Liver (tissue), 9 donors: ENCODE measurements around the gene TBC1D10A. TPM values are rescaled to one million over a fixed set of nuclear protein-coding genes. Genes with fewer than 3 reads are reported as not detected.

Source experiments
- DNase-seq: peaks from one replicate; pipeline ENCODE4 v3.0.0-alpha.2; 2017; ENCODE audit warnings: low spot score
- H3K27ac ChIP-seq, 2 donors: one replicate each; pipeline ENCODE4 v1.7.0; 2013; ENCODE audit warnings: inconsistent platforms in 2 of 2, low read length in 2 of 2, control low read depth in 1 of 2, low read depth in 1 of 2, mild to moderate bottlenecking in 1 of 2
- H3K27me3 ChIP-seq, 4 donors: one replicate each; pipeline versions ENCODE4 v1.6.1 to v1.7.0; 2013; ENCODE audit warnings: low read length in 3 of 4, inconsistent platforms in 1 of 4, mild to moderate bottlenecking in 1 of 4, moderate library complexity in 1 of 4; ENCODE audit not compliant: control insufficient read depth in 4 of 4, insufficient read depth in 4 of 4
- H3K36me3 ChIP-seq, 4 donors: one replicate each; pipeline versions ENCODE4 v1.6.1 to v1.7.0; 2013; ENCODE audit warnings: low read length in 3 of 4, mild to moderate bottlenecking in 3 of 4, low read depth in 1 of 4, moderate library complexity in 1 of 4; ENCODE audit not compliant: control insufficient read depth in 4 of 4, insufficient read depth in 3 of 4
- H3K4me1 ChIP-seq, 4 donors: one replicate each; pipeline versions ENCODE4 v1.6.1 to v1.7.0; 2013; ENCODE audit warnings: low read length in 3 of 4, mild to moderate bottlenecking in 3 of 4, moderate library complexity in 1 of 4; ENCODE audit not compliant: control insufficient read depth in 4 of 4, insufficient read depth in 4 of 4
- H3K4me3 ChIP-seq, 3 donors: one replicate each; pipeline versions ENCODE4 v1.6.1 to v1.7.0; 2013; ENCODE audit warnings: low read length in 3 of 3, control low read depth in 1 of 3, low read depth in 1 of 3, mild to moderate bottlenecking in 1 of 3
- H3K9ac ChIP-seq, 2 donors: one replicate each; pipeline ENCODE4 v1.7.0; 2013; ENCODE audit warnings: low read length in 2 of 2, mild to moderate bottlenecking in 2 of 2, moderate library complexity in 2 of 2, control low read depth in 1 of 2, low read depth in 1 of 2
- H3K9me3 ChIP-seq, 4 donors: one replicate each; pipeline versions ENCODE4 v1.6.1 to v1.7.0; 2013; ENCODE audit warnings: low read length in 3 of 4; ENCODE audit not compliant: control insufficient read depth in 4 of 4
- EGR1 ChIP-seq, 2 donors: IDR thresholded peaks; 2 replicates each; pipeline ENCODE4 v1.6.1; 2016 to 2018; ENCODE audit warnings: antibody characterized with exemption in 2 of 2, low read depth in 2 of 2
- FOXA1 ChIP-seq: IDR thresholded peaks from 2 replicates; pipeline ENCODE4 v1.6.1; 2016; ENCODE audit warnings: antibody characterized with exemption
- FOXA2 ChIP-seq: IDR thresholded peaks from 2 replicates; pipeline ENCODE4 v1.6.1; 2016; ENCODE audit warnings: antibody characterized with exemption
- GABPA ChIP-seq, 2 donors: IDR thresholded peaks in 1 of 2; conservative IDR thresholded peaks in 1 of 2; 2 replicates each; pipeline ENCODE4 v1.6.1; 2016; ENCODE audit warnings: antibody characterized with exemption in 2 of 2, mild to moderate bottlenecking in 1 of 2, moderate library complexity in 1 of 2
- HNF4A ChIP-seq, 2 donors: conservative IDR thresholded peaks; 2 replicates each; pipeline ENCODE4 v1.6.1; 2016; ENCODE audit warnings: antibody characterized with exemption in 2 of 2, mild to moderate bottlenecking in 2 of 2
- HNF4G ChIP-seq: IDR thresholded peaks from 2 replicates; pipeline ENCODE4 v1.6.1; 2016; ENCODE audit warnings: antibody characterized with exemption
- JUND ChIP-seq, 2 donors: IDR thresholded peaks; 2 replicates each; pipeline ENCODE4 v1.6.1; 2016; ENCODE audit warnings: antibody characterized with exemption in 2 of 2
- MAX ChIP-seq: IDR thresholded peaks from 2 replicates; pipeline ENCODE4 v1.6.1; 2016; ENCODE audit warnings: antibody characterized with exemption
- NR2F2 ChIP-seq: IDR thresholded peaks from 2 replicates; pipeline ENCODE4 v1.6.1; 2016; ENCODE audit warnings: antibody characterized with exemption
- RAD21 ChIP-seq, 2 donors: IDR thresholded peaks; 2 replicates each; pipeline ENCODE4 v1.6.1; 2016; ENCODE audit warnings: antibody characterized with exemption in 2 of 2, mild to moderate bottlenecking in 2 of 2
- REST ChIP-seq: IDR thresholded peaks from 2 replicates; pipeline ENCODE4 v1.6.1; 2016; ENCODE audit warnings: antibody characterized with exemption, mild to moderate bottlenecking
- RXRA ChIP-seq, 2 donors: IDR thresholded peaks; 2 replicates each; pipeline ENCODE4 v1.6.1; 2017 to 2018; ENCODE audit warnings: antibody characterized with exemption in 2 of 2, mild to moderate bottlenecking in 1 of 2
- SP1 ChIP-seq: IDR thresholded peaks from 2 replicates; pipeline ENCODE4 v1.6.1; 2018; ENCODE audit warnings: antibody characterized with exemption, mild to moderate bottlenecking
- TAF1 ChIP-seq: conservative IDR thresholded peaks from 2 replicates; pipeline ENCODE4 v1.6.1; 2016; ENCODE audit warnings: antibody characterized with exemption, mild to moderate bottlenecking
- YY1 ChIP-seq: IDR thresholded peaks from 2 replicates; pipeline ENCODE4 v1.6.1; 2016; ENCODE audit warnings: antibody characterized with exemption, mild to moderate bottlenecking
- WGBS: extraction: QIAGEN DNeasy Blood & Tissue Kit; methylation state at CpG from one replicate; pipeline ENCODE4 v1.1.7; 2013; 5-methylcytosine and 5-hydroxymethylcytosine counted together
- polyA plus RNA-seq, 2 donors: library from polyadenylated mRNA; stranded (reverse) in 1 of 2; unstranded in 1 of 2; fragments of 200-250 nt in 1 of 2; fragments of >200 nt in 1 of 2; fragmentation: Nextera tagmentation in 1 of 2; extraction: Ambion mirVana in 1 of 2; gene quantifications; one replicate each; pipeline versions ENCODE4 v1.2.1 to v1.2.3, GENCODE V29; 2013 to 2015
- total RNA-seq, 2 donors: library from RNA; depleted of rRNA; stranded (reverse); fragments of >200 nt; gene quantifications; one replicate each; pipeline ENCODE4 v1.2.3, GENCODE V29; 2014
- TF ChIP-seq, protein P1 (sequence below): fragments of 150-350 bp; IDR thresholded peaks from 2 replicates; pipeline ENCODE4 v1.5.1; 2017; ENCODE audit warnings: improper control_type of control experiment, low read depth, low read length; ENCODE audit not compliant: missing input control
- TF ChIP-seq, protein P2 (sequence below): IDR thresholded peaks from 2 replicates; pipeline ENCODE4 v1.6.1; 2016; ENCODE audit warnings: antibody characterized with exemption
- donor health status: healthy.
- donor health status: healthy.
- donor health status: healthy.
- donor health status: healthy.
- donor health status: healthy.

TBC1D10A gene
- total and polyA plus RNA-seq, 4 donors: 3.6 to 9.2 (median 8.2) TPM

- Histone ChIP-seq H3K4me3 (no peak overlapping the region), H3K4me1 (peaks cover 5 to 19% (median 11%) of the 10 kb centered on the region in 4 donors), H3K27ac (no peak overlapping the region), H3K36me3 (no peaks in the 10 kb centered on the region), H3K9ac (no peak overlapping the region), H3K9me3 (no peaks in the 10 kb centered on the region), H3K27me3 (peaks cover 0 to 7% (median 1%) of the 10 kb centered on the region in 4 donors)
- TF ChIP-seq FOXA1 (no peak), YY1 (no peak), GABPA (IDR thresholded peaks at IDR 0.05 in 1 of 2, conservative IDR thresholded peaks at IDR 0.05 in 1 of 2) (no peak), HNF4G (no peak), RAD21 (IDR thresholded peaks at IDR 0.05) (no peak), FOXA2 (no peak), EGR1 (IDR thresholded peaks at IDR 0.05; ENCODE audit: low read depth in 2 of 2) (no peak), TAF1 (no peak), HNF4A (conservative IDR thresholded peaks at IDR 0.05) (no peak), JUND (IDR thresholded peaks at IDR 0.05) (no peak)
- no peak for DNase-seq
- WGBS: 62% methylated on average over 12 of the region's 12 CpGs
These were observed 76.0 kb downstream of the TBC1D10A start for GRCh38 chr22:30250661-30251267.

GRCh38 chr22:30250039-30250565 is 76.6 kb downstream of the TBC1D10A start:
- H3K27ac ChIP-seq: no peak overlapping the region
- no peaks in the 10 kb centered on the region for H3K36me3 ChIP-seq
- peaks cover 0 to 7% (median 2%) of the 10 kb centered on the region in 4 donors for H3K27me3 ChIP-seq
- no peak for DNase-seq
- TF ChIP-seq HNF4G (no peak), SP1 (no peak), NR2F2 (no peak), RXRA (IDR thresholded peaks at IDR 0.05) (no peak), JUND (IDR thresholded peaks at IDR 0.05) (no peak), YY1 (no peak), FOXA1 (no peak)
- WGBS: 94% methylated on average over 3 of the region's 3 CpGs
- no peak overlapping the region for H3K4me3 ChIP-seq
- no peaks in the 10 kb centered on the region for H3K9me3 ChIP-seq
- H3K4me1 ChIP-seq: peaks cover 5 to 23% (median 13%) of the 10 kb centered on the region in 4 donors
- H3K9ac ChIP-seq: no peak overlapping the region

DNA sequence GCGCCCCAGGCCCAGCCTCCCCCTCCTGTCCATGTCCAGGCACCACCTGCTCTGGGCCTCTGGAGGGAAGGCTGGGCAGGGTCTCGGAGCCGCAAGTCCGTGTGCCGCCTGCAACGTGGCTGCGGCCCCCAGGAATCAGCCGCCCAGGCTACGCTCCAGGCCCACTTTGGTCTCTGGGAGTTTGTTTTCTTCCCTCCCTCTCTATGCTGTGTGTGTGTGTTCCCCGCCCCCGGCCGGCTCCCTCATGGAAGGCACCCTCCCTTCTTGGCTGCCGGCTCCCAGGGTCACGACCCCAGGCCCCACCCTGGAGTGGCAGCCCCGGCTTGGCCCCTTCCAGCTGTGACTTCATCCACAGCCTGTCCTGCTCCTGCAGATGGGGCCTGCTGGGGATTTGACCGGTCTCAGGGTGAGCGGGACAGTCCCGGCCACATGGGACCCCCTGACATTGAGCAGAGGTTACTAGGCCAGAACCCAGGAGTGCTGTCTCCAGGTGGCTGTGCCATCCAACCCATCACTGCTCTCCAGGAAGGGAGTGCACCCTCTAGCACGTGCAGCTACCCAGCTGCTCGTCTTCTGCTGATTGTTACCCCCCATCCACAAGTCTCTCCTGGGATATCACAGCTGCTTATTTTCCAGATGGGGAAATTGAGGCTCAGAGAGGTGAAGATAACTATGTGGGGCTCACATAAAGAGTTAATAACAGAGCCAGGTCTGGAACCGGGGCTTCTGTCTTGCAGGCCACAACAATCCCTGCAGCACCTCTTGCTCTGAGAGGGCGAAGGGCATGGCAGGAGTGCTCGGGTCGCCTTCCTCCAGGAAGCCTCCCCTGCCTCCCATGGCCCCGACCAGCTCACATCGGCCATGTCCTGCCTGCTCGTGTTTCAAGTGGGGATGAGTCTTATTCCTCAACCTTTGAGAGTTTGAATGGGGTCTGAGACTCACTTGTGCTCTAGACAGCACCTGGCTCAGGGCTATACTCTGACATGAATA is 77.4 kb downstream of the TBC1D10A start:
- H3K9me3 ChIP-seq: no peaks in the 10 kb centered on the region
- DNase-seq: no peak
- no peak overlapping the region for H3K27ac ChIP-seq
- H3K36me3 ChIP-seq: no peaks in the 10 kb centered on the region
- WGBS: 78% methylated on average over 27 of the region's 27 CpGs
- H3K9ac ChIP-seq: no peak overlapping the region
- peaks cover 5 to 23% (median 13%) of the 10 kb centered on the region in 4 donors for H3K4me1 ChIP-seq
- H3K4me3 ChIP-seq: no peak overlapping the region
- peaks cover 0 to 7% (median 2%) of the 10 kb centered on the region in 4 donors for H3K27me3 ChIP-seq
- TF ChIP-seq EGR1 (IDR thresholded peaks at IDR 0.05; ENCODE audit: low read depth in 2 of 2): no peak
- no peak for TF ChIP-seq REST
- TF ChIP-seq, protein P1, sequence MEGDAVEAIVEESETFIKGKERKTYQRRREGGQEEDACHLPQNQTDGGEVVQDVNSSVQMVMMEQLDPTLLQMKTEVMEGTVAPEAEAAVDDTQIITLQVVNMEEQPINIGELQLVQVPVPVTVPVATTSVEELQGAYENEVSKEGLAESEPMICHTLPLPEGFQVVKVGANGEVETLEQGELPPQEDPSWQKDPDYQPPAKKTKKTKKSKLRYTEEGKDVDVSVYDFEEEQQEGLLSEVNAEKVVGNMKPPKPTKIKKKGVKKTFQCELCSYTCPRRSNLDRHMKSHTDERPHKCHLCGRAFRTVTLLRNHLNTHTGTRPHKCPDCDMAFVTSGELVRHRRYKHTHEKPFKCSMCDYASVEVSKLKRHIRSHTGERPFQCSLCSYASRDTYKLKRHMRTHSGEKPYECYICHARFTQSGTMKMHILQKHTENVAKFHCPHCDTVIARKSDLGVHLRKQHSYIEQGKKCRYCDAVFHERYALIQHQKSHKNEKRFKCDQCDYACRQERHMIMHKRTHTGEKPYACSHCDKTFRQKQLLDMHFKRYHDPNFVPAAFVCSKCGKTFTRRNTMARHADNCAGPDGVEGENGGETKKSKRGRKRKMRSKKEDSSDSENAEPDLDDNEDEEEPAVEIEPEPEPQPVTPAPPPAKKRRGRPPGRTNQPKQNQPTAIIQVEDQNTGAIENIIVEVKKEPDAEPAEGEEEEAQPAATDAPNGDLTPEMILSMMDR: no peak
- TF ChIP-seq RXRA (IDR thresholded peaks at IDR 0.05): no peak
- TF ChIP-seq, protein P2, sequence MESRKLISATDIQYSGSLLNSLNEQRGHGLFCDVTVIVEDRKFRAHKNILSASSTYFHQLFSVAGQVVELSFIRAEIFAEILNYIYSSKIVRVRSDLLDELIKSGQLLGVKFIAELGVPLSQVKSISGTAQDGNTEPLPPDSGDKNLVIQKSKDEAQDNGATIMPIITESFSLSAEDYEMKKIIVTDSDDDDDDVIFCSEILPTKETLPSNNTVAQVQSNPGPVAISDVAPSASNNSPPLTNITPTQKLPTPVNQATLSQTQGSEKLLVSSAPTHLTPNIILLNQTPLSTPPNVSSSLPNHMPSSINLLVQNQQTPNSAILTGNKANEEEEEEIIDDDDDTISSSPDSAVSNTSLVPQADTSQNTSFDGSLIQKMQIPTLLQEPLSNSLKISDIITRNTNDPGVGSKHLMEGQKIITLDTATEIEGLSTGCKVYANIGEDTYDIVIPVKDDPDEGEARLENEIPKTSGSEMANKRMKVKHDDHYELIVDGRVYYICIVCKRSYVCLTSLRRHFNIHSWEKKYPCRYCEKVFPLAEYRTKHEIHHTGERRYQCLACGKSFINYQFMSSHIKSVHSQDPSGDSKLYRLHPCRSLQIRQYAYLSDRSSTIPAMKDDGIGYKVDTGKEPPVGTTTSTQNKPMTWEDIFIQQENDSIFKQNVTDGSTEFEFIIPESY: no peak
- no peak for TF ChIP-seq GABPA (IDR thresholded peaks at IDR 0.05 in 1 of 2, conservative IDR thresholded peaks at IDR 0.05 in 1 of 2)
- TF ChIP-seq HNF4G: no peak
- no peak for TF ChIP-seq JUND (IDR thresholded peaks at IDR 0.05)
- no peak for TF ChIP-seq NR2F2
- no peak for TF ChIP-seq YY1
- no peak for TF ChIP-seq SP1
- no peak for TF ChIP-seq MAX
